Upper lobe of left lung (tissue), 4 donors: Measurements from ENCODE around the gene MMP24.

Source experiments
- EP300 ChIP-seq, 4 donors: sonication (generic); formaldehyde crosslinking; IDR thresholded peaks; one replicate each; pipeline ENCODE4 v1.5.1; 2017; ENCODE audit warnings: antibody characterized with exemption in 4 of 4, control low read depth in 2 of 4
- POLR2AphosphoS5 ChIP-seq, 2 donors: sonication (generic); formaldehyde crosslinking; IDR thresholded peaks; one replicate each; pipeline ENCODE4 v1.5.1; 2017; ENCODE audit warnings: antibody characterized with exemption in 2 of 2
- TF ChIP-seq, protein P1 (sequence below), 6 experiments: fragments of 450-650 bp in 4 of 6; fragments of 200-600 bp in 2 of 6; sonication (generic) in 2 of 6; IDR thresholded peaks; one replicate each; pipeline ENCODE4 v1.5.1; 2016 to 2019; ENCODE audit warnings: antibody characterized with exemption in 6 of 6

DNA sequence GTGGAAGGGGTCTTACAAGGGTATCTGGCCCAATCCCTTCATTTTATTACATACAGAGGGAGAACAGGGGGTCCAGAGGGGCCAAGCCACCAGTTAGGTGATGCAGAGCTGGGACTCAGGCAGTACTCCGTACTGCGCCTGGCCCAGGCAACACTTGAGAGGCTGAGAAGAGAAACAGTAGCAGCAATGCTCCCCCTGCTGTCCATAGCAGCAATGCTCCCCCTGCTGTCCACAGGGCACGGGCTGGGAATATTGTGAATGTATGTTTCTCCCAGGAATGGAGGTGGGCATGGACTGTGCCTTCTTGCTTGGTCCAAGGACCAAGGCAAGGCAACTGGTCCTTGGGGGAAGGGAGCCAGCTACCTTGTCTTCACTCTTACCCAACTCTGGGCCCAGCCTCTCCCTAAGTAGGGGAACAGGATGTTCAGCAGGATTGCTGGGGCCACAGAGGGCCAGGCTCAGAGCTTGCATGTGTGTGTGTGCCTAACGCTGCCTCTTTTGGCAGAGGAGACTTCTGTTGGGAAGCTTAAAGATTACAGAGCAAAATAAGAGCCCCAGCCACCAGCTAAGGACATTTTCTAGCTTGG, 80.5 kb downstream of the MMP24 start:
- TF ChIP-seq POLR2AphosphoS5 (IDR thresholded peaks at IDR 0.05) (peak in 1 of 2 donors; percentile 14), EP300 (IDR thresholded peaks at IDR 0.05) (no peak)
- TF ChIP-seq, protein P1, sequence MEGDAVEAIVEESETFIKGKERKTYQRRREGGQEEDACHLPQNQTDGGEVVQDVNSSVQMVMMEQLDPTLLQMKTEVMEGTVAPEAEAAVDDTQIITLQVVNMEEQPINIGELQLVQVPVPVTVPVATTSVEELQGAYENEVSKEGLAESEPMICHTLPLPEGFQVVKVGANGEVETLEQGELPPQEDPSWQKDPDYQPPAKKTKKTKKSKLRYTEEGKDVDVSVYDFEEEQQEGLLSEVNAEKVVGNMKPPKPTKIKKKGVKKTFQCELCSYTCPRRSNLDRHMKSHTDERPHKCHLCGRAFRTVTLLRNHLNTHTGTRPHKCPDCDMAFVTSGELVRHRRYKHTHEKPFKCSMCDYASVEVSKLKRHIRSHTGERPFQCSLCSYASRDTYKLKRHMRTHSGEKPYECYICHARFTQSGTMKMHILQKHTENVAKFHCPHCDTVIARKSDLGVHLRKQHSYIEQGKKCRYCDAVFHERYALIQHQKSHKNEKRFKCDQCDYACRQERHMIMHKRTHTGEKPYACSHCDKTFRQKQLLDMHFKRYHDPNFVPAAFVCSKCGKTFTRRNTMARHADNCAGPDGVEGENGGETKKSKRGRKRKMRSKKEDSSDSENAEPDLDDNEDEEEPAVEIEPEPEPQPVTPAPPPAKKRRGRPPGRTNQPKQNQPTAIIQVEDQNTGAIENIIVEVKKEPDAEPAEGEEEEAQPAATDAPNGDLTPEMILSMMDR (IDR thresholded peaks at IDR 0.05), result peak; percentile 32 to 65 (median 50)
